Adrenal gland (tissue), 12 donors: ENCODE data around the gene IGFBP1. TPM values are rescaled to one million over a fixed set of nuclear protein-coding genes. Genes with fewer than 3 reads are reported as not detected.
A peak's percentile ranks its signal among the peaks of the same experiment; 100 is the strongest.

Experiments
- DNase-seq, 7 donors: peaks; one replicate each; pipeline ENCODE4 v3.0.0-alpha.2; 2019 to 2020
- H3K27ac ChIP-seq, 5 donors: fragments of 200-600 bp; sonication (generic) in 4 of 5; 1 replicate in 3 of 5; 2 replicates in 2 of 5; pipeline versions ENCODE4 v1.5.1 to v1.8.0; 2016 to 2020; ENCODE audit warnings: mild to moderate bottlenecking in 1 of 5
- H3K27me3 ChIP-seq: fragments of 200-600 bp; 2 replicates; pipeline ENCODE4 v1.8.0; 2021
- H3K36me3 ChIP-seq, 2 donors: fragments of 200-600 bp; replicated peaks in 1 of 2; 1 replicate in 1 of 2; 2 replicates in 1 of 2; pipeline versions ENCODE4 v1.5.1 to v1.8.0; 2018 to 2022
- H3K4me1 ChIP-seq, 2 donors: fragments of 200-600 bp; replicated peaks in 1 of 2; 1 replicate in 1 of 2; 2 replicates in 1 of 2; pipeline versions ENCODE4 v1.5.1 to v1.8.0; 2018 to 2021
- H3K4me3 ChIP-seq, 4 donors: fragments of 200-600 bp; sonication (generic) in 3 of 4; one replicate each; pipeline ENCODE4 v1.5.1; 2016 to 2018
- H3K9me3 ChIP-seq, 3 donors: fragments of 200-600 bp; sonication (generic) in 1 of 3; replicated peaks in 1 of 3; 1 replicate in 2 of 3; 2 replicates in 1 of 3; pipeline versions ENCODE4 v1.5.1 to v1.8.0; 2016 to 2021
- POLR2A ChIP-seq, 2 donors: fragments of 450-650 bp; IDR thresholded peaks; one replicate each; pipeline ENCODE4 v1.6.1; 2017; ENCODE audit warnings: antibody characterized with exemption in 2 of 2, mild to moderate bottlenecking in 2 of 2, moderate library complexity in 1 of 2
- WGBS, 4 donors: extraction: QIAGEN DNeasy Blood & Tissue Kit in 2 of 4; methylation state at CpG; one replicate each; pipeline versions ENCODE4 v1.1.5 to v1.1.7; 2013 to 2017; 5-methylcytosine and 5-hydroxymethylcytosine counted together
- intact Hi-C, 2 donors: fragments of 100-400 bp; cut with DNase I; formaldehyde crosslinking; loops; one replicate each; pipeline versions ENCODE4 v1.14.1 to v1.15.0; 2022 to 2023
- polyA plus RNA-seq, 3 donors: library from polyadenylated mRNA; stranded (reverse); fragments of 200-250 nt in 2 of 3; fragments of 350-450 nt in 1 of 3; fragmentation: Illumina TruSeq in 1 of 3; extraction: RNeasy Lipid Tissue Mini Kit (QIAGEN cat#74804) in 1 of 3; gene quantifications; one replicate each; pipeline ENCODE4 v1.2.3, GENCODE V29; 2013 to 2014
- total RNA-seq, 9 donors: library from RNA; depleted of rRNA in 4 of 9; stranded (reverse); fragments of >200 nt in 4 of 9; fragments of 120-200 nt in 1 of 9; fragmentation: NEBNext Ultra II Directional in 1 of 9; extraction: Animal tissue kit (Norgen Biotek cat#: 25700) in 1 of 9; gene quantifications; one replicate each; pipeline versions ENCODE4 v1.1.0 to v1.2.4, GENCODE V29; 2013 to 2023
- TF ChIP-seq, protein P1 (sequence below), 6 experiments: fragments of 450-650 bp in 4 of 6; fragments of 200-600 bp in 2 of 6; sonication (generic) in 1 of 6; IDR thresholded peaks; 1 replicate in 5 of 6; 2 replicates in 1 of 6; pipeline versions ENCODE4 v1.5.1 to v1.8.0; 2016 to 2021; ENCODE audit warnings: antibody characterized with exemption in 6 of 6, mild to moderate bottlenecking in 2 of 6, moderate library complexity in 1 of 6
- donor health status: healthy with polysubstance abuse.
- donor health status: Bipolar disorder and iron deficiency.
- donor health status: DM: yes; HTN: yes; CAD: no.
- donor health status: DM: no; HTN: no; CAD: no.
- donor health status: DM: no; HTN: no; CAD: no.
- donor health status: DM: yes; HTN: yes; CAD: no.

Gene IGFBP1
- total and polyA plus RNA-seq, 12 donors = 0.15 to 1.2 (median 0.27) TPM; not detected in 6

DNA sequence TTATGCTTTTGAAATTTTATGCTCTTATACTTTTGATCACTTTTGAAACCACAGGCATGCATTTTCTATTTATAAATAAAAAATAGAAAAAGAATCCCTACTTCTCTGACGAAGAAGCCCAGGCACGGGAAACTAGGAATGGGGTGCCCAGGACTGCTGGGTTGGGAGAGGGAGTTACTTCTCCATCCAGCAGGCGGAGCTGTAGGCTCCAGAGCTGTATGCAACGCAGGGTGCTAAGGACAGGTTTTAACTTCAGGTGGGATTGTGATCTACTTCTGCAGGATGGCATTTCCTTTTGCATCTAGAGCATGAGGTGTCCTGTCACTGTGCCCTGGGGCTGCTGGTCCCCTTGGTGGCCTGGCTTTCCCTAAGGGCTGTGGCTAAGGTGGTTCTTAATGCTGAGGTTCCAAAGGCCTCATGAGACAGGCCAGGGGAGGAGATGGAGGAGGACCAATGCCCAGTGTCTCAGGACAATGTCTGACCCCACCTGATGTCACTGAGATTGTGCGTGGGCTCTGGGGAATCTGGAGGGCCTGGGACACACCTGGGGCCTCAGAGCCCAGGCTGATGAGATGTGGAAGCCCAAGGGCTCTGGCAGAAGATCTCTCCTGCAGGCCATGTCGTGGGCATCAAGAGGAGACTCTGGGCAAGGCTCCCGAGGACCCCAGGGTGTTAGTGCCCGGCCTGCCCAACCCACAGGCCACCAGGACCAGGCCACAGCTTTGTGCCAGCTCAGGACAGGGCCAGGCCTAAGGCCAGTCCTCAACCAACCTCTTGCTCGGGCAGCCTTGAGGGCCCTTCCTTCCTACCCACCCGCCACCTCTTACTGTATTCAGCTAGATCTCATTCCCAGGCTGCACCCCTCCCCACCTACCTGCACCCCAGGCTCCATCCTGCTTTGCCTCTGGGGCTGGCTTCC, 15.9 kb upstream of the IGFBP1 start:
- TF ChIP-seq, protein P1, sequence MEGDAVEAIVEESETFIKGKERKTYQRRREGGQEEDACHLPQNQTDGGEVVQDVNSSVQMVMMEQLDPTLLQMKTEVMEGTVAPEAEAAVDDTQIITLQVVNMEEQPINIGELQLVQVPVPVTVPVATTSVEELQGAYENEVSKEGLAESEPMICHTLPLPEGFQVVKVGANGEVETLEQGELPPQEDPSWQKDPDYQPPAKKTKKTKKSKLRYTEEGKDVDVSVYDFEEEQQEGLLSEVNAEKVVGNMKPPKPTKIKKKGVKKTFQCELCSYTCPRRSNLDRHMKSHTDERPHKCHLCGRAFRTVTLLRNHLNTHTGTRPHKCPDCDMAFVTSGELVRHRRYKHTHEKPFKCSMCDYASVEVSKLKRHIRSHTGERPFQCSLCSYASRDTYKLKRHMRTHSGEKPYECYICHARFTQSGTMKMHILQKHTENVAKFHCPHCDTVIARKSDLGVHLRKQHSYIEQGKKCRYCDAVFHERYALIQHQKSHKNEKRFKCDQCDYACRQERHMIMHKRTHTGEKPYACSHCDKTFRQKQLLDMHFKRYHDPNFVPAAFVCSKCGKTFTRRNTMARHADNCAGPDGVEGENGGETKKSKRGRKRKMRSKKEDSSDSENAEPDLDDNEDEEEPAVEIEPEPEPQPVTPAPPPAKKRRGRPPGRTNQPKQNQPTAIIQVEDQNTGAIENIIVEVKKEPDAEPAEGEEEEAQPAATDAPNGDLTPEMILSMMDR (IDR thresholded peaks at IDR 0.05) = no peak
- TF ChIP-seq POLR2A (IDR thresholded peaks at IDR 0.05) = no peak
- WGBS, 4 donors = 66 to 77% (median 72%) methylated on average over 9 to 10 of the region's 10 CpGs

DNA sequence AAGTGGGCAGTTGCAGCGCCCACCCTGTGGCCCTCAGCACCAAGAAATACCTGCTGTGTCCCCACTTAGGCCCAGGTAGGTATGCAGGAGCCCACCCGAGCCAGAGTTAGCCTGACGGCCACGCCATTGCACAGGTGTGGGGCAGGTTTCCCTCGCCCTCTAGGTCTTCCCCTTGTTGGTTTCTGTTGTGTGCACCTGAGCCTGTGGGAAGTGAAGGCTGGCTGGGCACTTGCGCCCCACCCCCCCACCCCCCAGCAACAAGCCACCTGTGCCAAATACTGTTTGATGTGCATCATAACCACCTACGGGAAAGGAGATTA, 15.3 kb upstream of the IGFBP1 start, which contains the start of gene CCDC201:
CCDC201 (minus strand) TSS at position 48 of the 320 bp plus-strand sequence. CDS start 75 bp downstream, outside the sequence.
- H3K4me3 ChIP-seq = no peak within 1 kb of the TSS
- WGBS, 4 donors = 60 to 92% (median 91%) methylated on average over 1 to 7 of the region's 7 CpGs
- H3K9me3 ChIP-seq = no peaks in the 10 kb centered on the region
- H3K4me1 ChIP-seq = no peaks in the 10 kb centered on the region
- no peaks in the 10 kb centered on the region for H3K36me3 ChIP-seq
- no peak for DNase-seq
- no peak for TF ChIP-seq POLR2A (IDR thresholded peaks at IDR 0.05)
- TF ChIP-seq, protein P1 (IDR thresholded peaks at IDR 0.05) = no peak
- H3K27me3 ChIP-seq = no peaks in the 10 kb centered on the region
- H3K27ac ChIP-seq = no peak within 1 kb of the TSS
- intact Hi-C loops = no loop called here

More for the DNA sequence above, 15.9 kb upstream of the IGFBP1 start:
- no peaks in the 10 kb centered on the region for H3K9me3 ChIP-seq
- no peak overlapping the region for H3K4me3 ChIP-seq
- no peaks in the 10 kb centered on the region for H3K36me3 ChIP-seq
- H3K4me1 ChIP-seq = no peaks in the 10 kb centered on the region
- no peak for DNase-seq
- H3K27me3 ChIP-seq = no peaks in the 10 kb centered on the region
- H3K27ac ChIP-seq = no peak overlapping the region
- intact Hi-C loops = no loop called here

- Histone ChIP-seq H3K27me3 (no peaks in the 10 kb centered on the region), H3K4me1 (no peaks in the 10 kb centered on the region), H3K27ac (no peak overlapping the region), H3K36me3 (no peaks in the 10 kb centered on the region), H3K4me3 (no peak overlapping the region), H3K9me3 (no peaks in the 10 kb centered on the region)
- intact Hi-C loops = no loop called here
- TF ChIP-seq, protein P1 (IDR thresholded peaks at IDR 0.05) = no peak
- TF ChIP-seq POLR2A (IDR thresholded peaks at IDR 0.05) = no peak
- no peak for DNase-seq
- WGBS, 4 donors = 87 to 91% (median 89%) methylated on average over 6 of the region's 6 CpGs
Measured at GRCh38 chr7:45873355-45873754, 14.9 kb upstream of the IGFBP1 start.

GRCh38 chr7:45874408-45875131, 13.7 kb upstream of the IGFBP1 start:
- Histone ChIP-seq H3K9me3 (peaks cover 0 to 10% (median 0%) of the 10 kb centered on the region in 3 donors), H3K36me3 (no peaks in the 10 kb centered on the region), H3K27me3 (no peaks in the 10 kb centered on the region), H3K4me3 (no peak overlapping the region), H3K4me1 (no peaks in the 10 kb centered on the region), H3K27ac (peak overlapping the region in 1 of 5 donors; percentile 22)
- intact Hi-C loops = no loop called here
- DNase-seq = no peak
- TF ChIP-seq, protein P1 (IDR thresholded peaks at IDR 0.05) = no peak
- TF ChIP-seq POLR2A (IDR thresholded peaks at IDR 0.05) = no peak
- 87 to 100% (median 94%) methylated on average over 3 to 8 of the region's 8 CpGs for WGBS, 4 donors
